Tibial nerve (tissue), 4 donors: ENCODE data around the gene WDR88. TPM values are rescaled to one million over a fixed set of nuclear protein-coding genes. Genes with fewer than 3 reads are reported as not detected.

ENCODE experiments used
- DNase-seq, 2 donors: peaks; one replicate each; pipeline ENCODE4 v3.0.0-alpha.2; 2019; ENCODE audit warnings: low spot score in 2 of 2
- H3K27ac ChIP-seq, 4 donors: fragments of 200-600 bp; sonication (generic) in 3 of 4; one replicate each; pipeline ENCODE4 v1.5.1; 2017 to 2019; ENCODE audit warnings: mild to moderate bottlenecking in 1 of 4
- H3K27me3 ChIP-seq, 2 donors: fragments of 200-600 bp; sonication (generic) in 1 of 2; one replicate each; pipeline versions ENCODE4 v1.5.1 to v1.6.0; 2017 to 2019
- H3K36me3 ChIP-seq, 3 donors: fragments of 200-600 bp; sonication (generic); one replicate each; pipeline ENCODE4 v1.5.1; 2018 to 2019
- H3K4me1 ChIP-seq, 4 donors: fragments of 200-600 bp; sonication (generic) in 3 of 4; one replicate each; pipeline ENCODE4 v1.5.1; 2017 to 2019
- H3K4me3 ChIP-seq, 4 donors: fragments of 200-600 bp; sonication (generic) in 3 of 4; one replicate each; pipeline ENCODE4 v1.5.1; 2017 to 2019; ENCODE audit warnings: mild to moderate bottlenecking in 1 of 4, moderate library complexity in 1 of 4
- H3K9me3 ChIP-seq, 4 donors: fragments of 200-600 bp; sonication (generic) in 3 of 4; one replicate each; pipeline ENCODE4 v1.5.1; 2017 to 2019
- EP300 ChIP-seq, 2 donors: sonication (generic); formaldehyde crosslinking; IDR thresholded peaks; one replicate each; pipeline ENCODE4 v1.6.1; 2017; ENCODE audit warnings: antibody characterized with exemption in 2 of 2, mild to moderate bottlenecking in 1 of 2
- POLR2A ChIP-seq, 2 donors: fragments of 450-650 bp; IDR thresholded peaks; one replicate each; pipeline ENCODE4 v1.6.1; 2017; ENCODE audit warnings: antibody characterized with exemption in 2 of 2, mild to moderate bottlenecking in 2 of 2, moderate library complexity in 2 of 2
- WGBS, 2 donors: methylation state at CpG; one replicate each; pipeline ENCODE4 v1.1.5; 2018; 5-methylcytosine and 5-hydroxymethylcytosine counted together
- total RNA-seq, 4 donors: library from RNA; depleted of rRNA; stranded (reverse); fragments of >200 nt; gene quantifications; one replicate each; pipeline ENCODE4 v1.1.0, GENCODE V29; 2016
- TF ChIP-seq, protein P1 (sequence below), 5 experiments: fragments of 200-600 bp in 3 of 5; fragments of 450-650 bp in 2 of 5; sonication (generic) in 3 of 5; IDR thresholded peaks; one replicate each; pipeline ENCODE4 v1.5.1; 2016 to 2019; ENCODE audit warnings: antibody characterized with exemption in 5 of 5, mild to moderate bottlenecking in 3 of 5, moderate library complexity in 2 of 5

WDR88 gene
- total RNA-seq, 4 donors from 2014 or later: not detected

DNA sequence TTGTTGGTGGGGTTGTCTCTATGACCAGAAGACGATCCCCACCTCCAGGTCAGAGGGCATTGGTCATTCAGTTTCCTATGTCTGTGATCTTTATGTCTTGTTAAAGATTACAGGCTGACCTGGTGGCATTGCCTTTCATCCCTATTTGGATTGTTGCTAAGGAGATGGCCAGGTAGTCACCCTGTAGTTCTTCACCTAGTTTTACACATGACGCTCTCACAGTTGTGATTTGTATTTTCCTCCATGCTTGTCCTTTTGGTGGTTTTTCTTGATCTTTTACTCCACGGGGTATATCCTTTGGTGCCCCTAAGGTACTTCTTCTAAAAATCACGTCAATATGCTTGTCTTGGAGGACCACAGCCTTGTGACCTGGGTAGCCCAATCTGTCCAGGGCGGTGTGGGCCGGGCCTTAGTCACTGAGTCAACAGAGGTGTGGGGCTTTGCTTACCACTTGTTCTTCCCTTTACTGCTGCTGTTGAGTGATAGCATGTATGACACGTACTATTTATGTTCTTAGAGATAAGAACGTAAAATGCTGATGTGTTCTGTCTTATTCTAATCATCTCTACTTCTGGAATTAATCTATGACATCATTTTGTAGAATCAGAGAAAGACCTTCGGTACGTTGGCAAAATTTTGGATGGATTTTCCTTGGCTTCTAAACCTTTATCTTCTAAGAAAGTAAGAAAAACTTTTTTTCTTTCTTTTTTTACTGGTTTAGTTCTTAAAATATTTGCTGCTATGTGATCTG, 30.8 kb upstream of the WDR88 start:
- TF ChIP-seq POLR2A (IDR thresholded peaks at IDR 0.05) (no peak), EP300 (IDR thresholded peaks at IDR 0.05) (no peak)
- TF ChIP-seq, protein P1, sequence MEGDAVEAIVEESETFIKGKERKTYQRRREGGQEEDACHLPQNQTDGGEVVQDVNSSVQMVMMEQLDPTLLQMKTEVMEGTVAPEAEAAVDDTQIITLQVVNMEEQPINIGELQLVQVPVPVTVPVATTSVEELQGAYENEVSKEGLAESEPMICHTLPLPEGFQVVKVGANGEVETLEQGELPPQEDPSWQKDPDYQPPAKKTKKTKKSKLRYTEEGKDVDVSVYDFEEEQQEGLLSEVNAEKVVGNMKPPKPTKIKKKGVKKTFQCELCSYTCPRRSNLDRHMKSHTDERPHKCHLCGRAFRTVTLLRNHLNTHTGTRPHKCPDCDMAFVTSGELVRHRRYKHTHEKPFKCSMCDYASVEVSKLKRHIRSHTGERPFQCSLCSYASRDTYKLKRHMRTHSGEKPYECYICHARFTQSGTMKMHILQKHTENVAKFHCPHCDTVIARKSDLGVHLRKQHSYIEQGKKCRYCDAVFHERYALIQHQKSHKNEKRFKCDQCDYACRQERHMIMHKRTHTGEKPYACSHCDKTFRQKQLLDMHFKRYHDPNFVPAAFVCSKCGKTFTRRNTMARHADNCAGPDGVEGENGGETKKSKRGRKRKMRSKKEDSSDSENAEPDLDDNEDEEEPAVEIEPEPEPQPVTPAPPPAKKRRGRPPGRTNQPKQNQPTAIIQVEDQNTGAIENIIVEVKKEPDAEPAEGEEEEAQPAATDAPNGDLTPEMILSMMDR (IDR thresholded peaks at IDR 0.05): no peak
- H3K36me3 ChIP-seq: peaks cover 0 to 92% (median 26%) of the 10 kb centered on the region in 3 donors

DNA sequence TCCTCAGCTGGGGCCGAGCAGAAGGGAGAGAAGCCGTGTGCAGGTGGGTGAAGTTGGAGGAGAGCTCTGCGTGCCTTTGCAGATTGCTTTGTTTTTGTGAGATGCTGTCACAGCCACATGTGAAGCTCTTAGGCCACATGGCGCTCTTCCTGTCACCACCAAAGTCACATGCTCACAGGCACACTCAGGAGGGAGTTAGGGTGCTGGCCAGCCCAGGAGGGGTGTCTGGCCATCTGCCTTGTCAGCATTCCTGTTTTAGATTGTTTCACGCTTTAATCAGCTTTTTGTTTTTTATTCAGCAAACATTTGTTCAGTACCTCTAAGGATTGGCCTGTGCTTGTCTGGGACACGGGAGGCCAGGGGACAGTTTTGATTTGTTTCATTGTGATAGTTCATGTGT, 29.0 kb upstream of the WDR88 start:
- TF ChIP-seq, protein P1 (IDR thresholded peaks at IDR 0.05): no peak
- TF ChIP-seq POLR2A (IDR thresholded peaks at IDR 0.05) (no peak), EP300 (IDR thresholded peaks at IDR 0.05) (no peak)
- Histone ChIP-seq H3K9me3 (no peaks in the 10 kb centered on the region), H3K4me3 (no peak overlapping the region), H3K27me3 (no peaks in the 10 kb centered on the region), H3K4me1 (no peaks in the 10 kb centered on the region), H3K27ac (no peak overlapping the region), H3K36me3 (peaks cover 4 to 93% (median 18%) of the 10 kb centered on the region in 3 donors)
- no peak for DNase-seq
- WGBS, 2 donors: 86 to 89% methylated on average over 6 of the region's 6 CpGs

More for the DNA sequence above, 30.8 kb upstream of the WDR88 start:
- no peaks in the 10 kb centered on the region for H3K27me3 ChIP-seq
- no peaks in the 10 kb centered on the region for H3K4me1 ChIP-seq
- no peaks in the 10 kb centered on the region for H3K9me3 ChIP-seq
- H3K4me3 ChIP-seq: no peak overlapping the region
- 89 to 90% methylated on average over 10 of the region's 10 CpGs for WGBS, 2 donors
- no peak overlapping the region for H3K27ac ChIP-seq
- no peak for DNase-seq

DNA sequence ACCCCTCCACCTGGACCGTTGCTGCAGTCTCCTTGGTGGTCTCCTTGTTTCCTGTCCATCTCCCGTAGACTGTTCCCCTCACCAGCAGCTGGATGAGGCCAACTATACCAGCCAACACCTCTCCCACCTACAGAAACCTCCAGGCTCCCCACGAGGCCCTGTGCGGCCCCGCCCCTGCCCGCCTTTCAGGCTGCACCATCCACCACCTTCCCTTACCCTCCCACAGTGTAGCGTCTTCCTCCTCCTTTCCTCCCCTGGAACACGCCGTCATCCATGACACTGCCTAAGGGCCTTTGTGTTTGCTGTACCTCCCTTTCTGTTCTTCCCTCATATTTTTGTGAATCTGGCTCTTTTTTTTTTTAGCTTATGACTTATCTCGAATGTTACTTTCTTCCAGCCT, 23.8 kb upstream of the WDR88 start:
- TF ChIP-seq, protein P1 (IDR thresholded peaks at IDR 0.05): no peak
- TF ChIP-seq EP300 (IDR thresholded peaks at IDR 0.05): no peak
- no peak for TF ChIP-seq POLR2A (IDR thresholded peaks at IDR 0.05)
- H3K4me1 ChIP-seq: no peaks in the 10 kb centered on the region
- DNase-seq: no peak
- H3K9me3 ChIP-seq: no peaks in the 10 kb centered on the region
- WGBS, 2 donors: 86 to 94% methylated on average over 10 of the region's 10 CpGs
- H3K27me3 ChIP-seq: no peaks in the 10 kb centered on the region
- peaks cover 4 to 96% (median 20%) of the 10 kb centered on the region in 3 donors for H3K36me3 ChIP-seq
- H3K4me3 ChIP-seq: no peak overlapping the region
- H3K27ac ChIP-seq: no peak overlapping the region

DNA sequence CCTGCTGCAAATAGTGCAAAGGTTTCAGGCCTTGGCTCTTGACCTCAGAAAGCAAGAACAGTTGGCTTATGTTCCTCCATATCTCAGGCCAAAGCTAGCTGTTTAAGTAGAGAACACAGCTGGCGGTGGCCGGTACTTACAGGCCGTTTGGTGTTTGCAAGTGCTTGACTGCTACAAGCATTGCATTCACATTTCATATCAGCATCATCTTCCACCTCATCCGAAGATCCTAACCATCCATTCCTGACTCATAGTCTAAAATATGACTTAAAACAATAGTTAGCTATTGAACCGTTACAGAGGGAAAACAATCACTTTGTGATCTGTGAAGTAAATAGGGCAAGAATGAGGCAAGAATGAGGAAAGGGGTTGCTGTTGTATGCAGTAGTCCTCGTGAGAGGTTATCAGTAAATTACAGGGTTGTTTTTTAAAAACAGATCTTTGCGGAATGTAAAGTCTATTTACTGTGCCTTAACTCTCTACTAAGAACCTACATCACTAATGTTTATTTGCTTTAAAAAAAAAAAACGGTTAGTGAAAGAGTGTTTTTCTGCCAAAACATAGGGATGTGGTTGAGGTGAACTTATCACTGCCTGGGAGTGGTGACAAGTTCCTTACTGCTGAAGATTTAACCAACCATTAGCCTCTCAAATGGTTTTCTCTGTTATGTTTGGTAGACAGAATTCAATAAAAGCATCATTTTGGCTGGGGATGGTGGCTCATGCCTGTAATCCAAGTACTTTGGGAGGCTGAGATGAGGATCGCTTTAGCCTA, 21.6 kb upstream of the WDR88 start:
- Histone ChIP-seq H3K27me3 (no peaks in the 10 kb centered on the region), H3K4me3 (no peak overlapping the region), H3K9me3 (no peaks in the 10 kb centered on the region), H3K27ac (no peak overlapping the region), H3K36me3 (peaks cover 4 to 99% (median 28%) of the 10 kb centered on the region in 3 donors), H3K4me1 (no peaks in the 10 kb centered on the region)
- no peak for DNase-seq
- 84% methylated on average over 9 of the region's 9 CpGs for WGBS, 2 donors
- TF ChIP-seq POLR2A (IDR thresholded peaks at IDR 0.05): no peak
- no peak for TF ChIP-seq EP300 (IDR thresholded peaks at IDR 0.05)
- TF ChIP-seq, protein P1 (IDR thresholded peaks at IDR 0.05): no peak

DNA sequence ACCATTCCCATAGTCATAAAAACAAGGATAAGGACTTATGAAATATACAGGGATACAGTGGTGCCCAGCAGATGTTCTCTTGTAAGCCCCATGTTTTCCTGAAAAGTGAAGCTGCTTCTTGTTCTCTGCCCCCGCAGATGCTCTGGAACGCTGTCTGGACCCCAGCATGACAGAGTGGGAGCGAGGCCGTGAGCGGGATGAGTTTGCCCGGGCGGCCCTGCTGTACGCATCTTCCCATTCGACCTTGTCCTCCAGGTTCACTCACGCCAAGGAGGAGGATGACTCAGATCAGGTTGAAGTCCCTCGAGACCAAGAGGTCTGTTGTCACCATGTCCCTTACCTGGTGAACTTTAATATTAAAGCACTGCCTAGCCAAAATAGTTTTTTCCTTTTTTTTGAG, 20.3 kb upstream of the WDR88 start:
- Histone ChIP-seq H3K4me3 (no peak overlapping the region), H3K27me3 (no peaks in the 10 kb centered on the region), H3K27ac (no peak overlapping the region), H3K36me3 (peaks cover 8 to 99% (median 35%) of the 10 kb centered on the region in 3 donors), H3K4me1 (no peaks in the 10 kb centered on the region), H3K9me3 (peaks cover 0 to 5% (median 0%) of the 10 kb centered on the region in 4 donors)
- 89 to 95% methylated on average over 11 of the region's 11 CpGs for WGBS, 2 donors
- no peak for TF ChIP-seq EP300 (IDR thresholded peaks at IDR 0.05)
- TF ChIP-seq, protein P1 (IDR thresholded peaks at IDR 0.05): no peak
- TF ChIP-seq POLR2A (IDR thresholded peaks at IDR 0.05): no peak
- DNase-seq: no peak
